Activated T-helper 2 cell treated with anti-CD3 and anti-CD28 coated beads, Interferon-gamma antibody, Interleukin-2, Interleukin-4, amounts not matched to agents 10 μg/mL and 5 μg/mL and 100 μg/mL, durations not matched to agents 14 hours and 24 hours and 36 hours (primary cell): Measurements from ENCODE around the gene CAMTA2. TPM values are rescaled to one million over a fixed set of nuclear protein-coding genes. Genes with fewer than 3 reads are reported as not detected.
A peak's percentile ranks its signal among the peaks of the same experiment; 100 is the strongest.
"Not testable (repeated sequence)": the region's sequence is repeated elsewhere in the genome, so short reads cannot be mapped to it uniquely, and the experiment has no call there.

Source experiments
- DNase-seq: peaks from one replicate; pipeline ENCODE4 v3.0.0; 2021; ENCODE audit warnings: low spot score
- H3K27ac Mint-ChIP-seq: one replicate; pipeline ENCODE4 v1.8.0; 2021; ENCODE audit warnings: mixed read lengths
- H3K27me3 Mint-ChIP-seq: one replicate; pipeline ENCODE4 v1.8.0; 2021; ENCODE audit warnings: low read depth, mixed read lengths
- H3K36me3 Mint-ChIP-seq: one replicate; pipeline ENCODE4 v1.8.0; 2021; ENCODE audit warnings: low read depth, mixed read lengths
- H3K4me1 Mint-ChIP-seq: one replicate; pipeline ENCODE4 v1.8.0; 2021; ENCODE audit warnings: low read depth, mixed read lengths
- H3K4me3 Mint-ChIP-seq: one replicate; pipeline ENCODE4 v1.8.0; 2021; ENCODE audit warnings: low read depth, mild to moderate bottlenecking, moderate library complexity, mixed read lengths
- H3K9me3 Mint-ChIP-seq: one replicate; pipeline ENCODE4 v1.8.0; 2021; ENCODE audit warnings: mixed read lengths
- intact Hi-C: fragments of 100-400 bp; cut with micrococcal nuclease; formaldehyde crosslinking; loops from one replicate; pipeline ENCODE4 v1.15.1; 2023
- total RNA-seq: library from RNA; stranded (reverse); gene quantifications from 2 replicates; pipeline ENCODE4 v1.2.3, GENCODE V29; 2022

Gene CAMTA2, protein sequence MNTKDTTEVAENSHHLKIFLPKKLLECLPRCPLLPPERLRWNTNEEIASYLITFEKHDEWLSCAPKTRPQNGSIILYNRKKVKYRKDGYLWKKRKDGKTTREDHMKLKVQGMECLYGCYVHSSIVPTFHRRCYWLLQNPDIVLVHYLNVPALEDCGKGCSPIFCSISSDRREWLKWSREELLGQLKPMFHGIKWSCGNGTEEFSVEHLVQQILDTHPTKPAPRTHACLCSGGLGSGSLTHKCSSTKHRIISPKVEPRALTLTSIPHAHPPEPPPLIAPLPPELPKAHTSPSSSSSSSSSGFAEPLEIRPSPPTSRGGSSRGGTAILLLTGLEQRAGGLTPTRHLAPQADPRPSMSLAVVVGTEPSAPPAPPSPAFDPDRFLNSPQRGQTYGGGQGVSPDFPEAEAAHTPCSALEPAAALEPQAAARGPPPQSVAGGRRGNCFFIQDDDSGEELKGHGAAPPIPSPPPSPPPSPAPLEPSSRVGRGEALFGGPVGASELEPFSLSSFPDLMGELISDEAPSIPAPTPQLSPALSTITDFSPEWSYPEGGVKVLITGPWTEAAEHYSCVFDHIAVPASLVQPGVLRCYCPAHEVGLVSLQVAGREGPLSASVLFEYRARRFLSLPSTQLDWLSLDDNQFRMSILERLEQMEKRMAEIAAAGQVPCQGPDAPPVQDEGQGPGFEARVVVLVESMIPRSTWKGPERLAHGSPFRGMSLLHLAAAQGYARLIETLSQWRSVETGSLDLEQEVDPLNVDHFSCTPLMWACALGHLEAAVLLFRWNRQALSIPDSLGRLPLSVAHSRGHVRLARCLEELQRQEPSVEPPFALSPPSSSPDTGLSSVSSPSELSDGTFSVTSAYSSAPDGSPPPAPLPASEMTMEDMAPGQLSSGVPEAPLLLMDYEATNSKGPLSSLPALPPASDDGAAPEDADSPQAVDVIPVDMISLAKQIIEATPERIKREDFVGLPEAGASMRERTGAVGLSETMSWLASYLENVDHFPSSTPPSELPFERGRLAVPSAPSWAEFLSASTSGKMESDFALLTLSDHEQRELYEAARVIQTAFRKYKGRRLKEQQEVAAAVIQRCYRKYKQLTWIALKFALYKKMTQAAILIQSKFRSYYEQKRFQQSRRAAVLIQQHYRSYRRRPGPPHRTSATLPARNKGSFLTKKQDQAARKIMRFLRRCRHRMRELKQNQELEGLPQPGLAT
- total RNA-seq, result 90.2 and 92.3 TPM in 2 replicates

DNA sequence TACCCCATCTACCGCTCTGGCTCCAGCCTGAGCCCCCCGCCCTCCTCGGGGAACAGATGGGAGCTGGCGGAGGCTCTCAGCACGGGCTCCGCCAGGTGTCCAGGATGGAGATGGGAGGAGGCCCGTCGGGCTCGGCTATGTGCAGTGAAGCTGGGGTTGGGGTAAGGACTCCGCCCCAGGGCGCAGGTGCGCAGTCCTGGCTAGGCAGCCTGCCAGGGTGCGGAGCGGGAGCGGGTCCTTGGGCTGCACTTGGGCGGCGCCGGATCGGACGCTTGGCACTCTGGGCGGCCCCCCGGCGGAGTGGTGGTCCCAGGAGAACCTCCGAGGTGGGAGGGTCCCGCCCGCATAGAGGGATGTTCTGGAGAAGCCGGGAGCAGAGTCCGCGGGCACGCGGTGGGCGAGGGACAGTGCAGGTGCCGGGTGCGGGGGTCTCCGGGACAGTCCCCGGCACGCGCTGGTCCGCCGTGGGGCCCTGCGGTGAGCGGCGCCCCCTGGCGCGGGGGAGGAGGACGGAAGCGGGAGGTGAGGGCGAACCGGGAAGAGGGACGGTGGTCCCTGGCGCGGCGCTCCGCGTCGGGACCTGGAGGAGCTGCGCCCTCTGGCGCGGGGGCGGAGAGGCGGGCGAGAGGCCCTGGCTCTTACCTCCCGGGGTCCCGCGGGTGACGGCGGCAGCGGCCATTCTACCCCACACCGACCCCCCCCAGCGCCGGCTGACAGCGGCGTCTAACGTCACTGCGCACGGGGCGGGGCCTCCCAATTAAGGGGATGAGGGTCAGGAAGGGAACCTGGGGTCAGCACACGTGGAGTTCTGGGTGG lies at the start of gene CAMTA2:
Gene CAMTA2, minus strand, starts transcription at position 725 of the 816 bp plus-strand sequence. CDS start 1,453 bp downstream, outside the sequence.
- Mint-ChIP-seq H3K27ac (peak within 1 kb of the TSS; percentile 86), H3K4me3 (peak within 1 kb of the TSS; percentile 94), H3K36me3 (peaks cover 49% of the 10 kb centered on the region), H3K4me1 (peaks cover 37% of the 10 kb centered on the region), H3K9me3 (no peaks in the 10 kb centered on the region), H3K27me3 (no peaks in the 10 kb centered on the region)
- DNase-seq, result peak; percentile 76
- intact Hi-C loops, result loop anchor here (1.0 to 2.0 kb wide), 2 partner anchors 10 to 18 kb away; partner anchors contain the start of genes INCA1 and KIF1C

DNA sequence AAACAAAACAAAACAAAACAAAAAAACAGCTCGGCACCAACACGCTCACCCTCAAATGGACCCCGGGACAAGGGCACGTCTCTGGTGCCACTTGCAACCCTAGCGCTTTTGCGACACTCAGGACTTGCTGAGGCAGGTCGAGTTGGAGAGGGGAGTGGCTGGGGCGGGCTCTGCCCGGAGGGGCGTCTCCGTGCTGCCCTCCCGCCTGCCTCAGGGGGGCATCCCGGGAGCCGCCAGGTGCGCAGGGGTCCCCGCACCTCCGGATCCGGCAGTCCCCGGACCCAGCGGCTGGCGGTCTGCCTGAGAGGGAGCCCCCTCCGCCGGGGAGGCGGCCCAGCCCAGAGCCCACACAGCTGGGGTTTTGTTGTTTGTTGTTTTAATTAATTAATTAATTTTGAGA lies 47.8 kb upstream of the CAMTA2 start, which contains the start of gene SLC52A1:
Gene SLC52A1, minus strand, starts transcription at position 112 of the 400 bp plus-strand sequence. CDS start 820 bp downstream, outside the sequence.
- intact Hi-C loops, result no loop called here
- H3K4me3 Mint-ChIP-seq, result no peak within 1 kb of the TSS

DNA sequence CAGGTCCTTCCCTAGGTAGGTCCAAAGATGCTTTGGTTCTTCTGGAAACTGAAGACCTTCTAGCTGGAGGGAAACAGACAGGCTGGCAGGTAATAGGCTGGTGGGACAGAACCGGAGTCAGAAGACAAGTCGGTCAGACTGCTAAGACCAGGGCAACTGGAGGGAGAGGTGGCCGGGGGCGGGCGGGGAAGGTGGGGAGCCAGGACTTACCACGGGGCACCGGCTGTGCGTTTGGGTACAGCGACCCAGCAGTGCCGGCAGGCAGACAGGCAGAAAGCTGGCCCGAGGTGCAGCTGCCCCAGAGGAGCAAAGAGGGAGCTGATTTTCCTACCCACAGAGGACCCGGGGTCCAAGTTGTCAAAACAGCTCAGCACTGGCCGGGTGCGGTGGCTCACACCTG lies 47.2 kb upstream of the CAMTA2 start:
- H3K4me1 Mint-ChIP-seq, result peaks cover 14% of the 10 kb centered on the region
- no peak overlapping the region for H3K27ac Mint-ChIP-seq
- DNase-seq, result no peak
- no peaks in the 10 kb centered on the region for H3K9me3 Mint-ChIP-seq
- no peak overlapping the region for H3K4me3 Mint-ChIP-seq
- intact Hi-C loops, result loop anchor here (5.0 kb wide), 1 partner anchor 37 kb away; the partner anchor contains the start of genes INCA1 and KIF1C
- no peaks in the 10 kb centered on the region for H3K27me3 Mint-ChIP-seq
- no peaks in the 10 kb centered on the region for H3K36me3 Mint-ChIP-seq

More for the DNA sequence above, 47.8 kb upstream of the CAMTA2 start, which contains the start of gene SLC52A1:
- no peaks in the 10 kb centered on the region for H3K9me3 Mint-ChIP-seq
- peaks cover 14% of the 10 kb centered on the region for H3K4me1 Mint-ChIP-seq
- no peaks in the 10 kb centered on the region for H3K27me3 Mint-ChIP-seq
- DNase-seq, result no peak
- H3K36me3 Mint-ChIP-seq, result no peaks in the 10 kb centered on the region
- H3K27ac Mint-ChIP-seq, result no peak within 1 kb of the TSS

DNA sequence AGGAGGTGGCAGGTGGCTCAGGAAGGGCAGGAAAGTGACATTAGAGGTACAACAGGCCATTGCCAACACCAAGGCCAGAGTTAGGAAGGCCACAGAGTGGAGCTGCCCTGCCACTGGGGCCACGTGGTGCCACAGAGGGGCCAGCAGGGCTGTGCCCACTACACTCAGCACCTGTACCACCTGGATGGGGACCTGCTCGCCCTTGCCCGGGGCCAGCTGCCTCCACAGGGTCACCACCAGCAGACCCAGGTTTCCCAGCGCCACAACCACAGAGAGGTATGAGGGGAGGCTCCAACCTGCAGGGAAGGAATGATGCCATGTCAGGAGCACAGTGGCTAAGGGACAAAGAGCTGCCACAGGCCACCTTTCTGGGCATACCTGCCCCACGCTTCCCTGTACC lies 46.6 kb upstream of the CAMTA2 start:
- H3K4me1 Mint-ChIP-seq, result peaks cover 14% of the 10 kb centered on the region
- H3K27me3 Mint-ChIP-seq, result no peaks in the 10 kb centered on the region
- no peak overlapping the region for H3K27ac Mint-ChIP-seq
- no peak overlapping the region for H3K4me3 Mint-ChIP-seq
- H3K36me3 Mint-ChIP-seq, result no peaks in the 10 kb centered on the region
- DNase-seq, result no peak
- intact Hi-C loops, result loop anchor here (5.0 kb wide), 1 partner anchor 37 kb away; the partner anchor contains the start of genes INCA1 and KIF1C
- no peaks in the 10 kb centered on the region for H3K9me3 Mint-ChIP-seq

DNA sequence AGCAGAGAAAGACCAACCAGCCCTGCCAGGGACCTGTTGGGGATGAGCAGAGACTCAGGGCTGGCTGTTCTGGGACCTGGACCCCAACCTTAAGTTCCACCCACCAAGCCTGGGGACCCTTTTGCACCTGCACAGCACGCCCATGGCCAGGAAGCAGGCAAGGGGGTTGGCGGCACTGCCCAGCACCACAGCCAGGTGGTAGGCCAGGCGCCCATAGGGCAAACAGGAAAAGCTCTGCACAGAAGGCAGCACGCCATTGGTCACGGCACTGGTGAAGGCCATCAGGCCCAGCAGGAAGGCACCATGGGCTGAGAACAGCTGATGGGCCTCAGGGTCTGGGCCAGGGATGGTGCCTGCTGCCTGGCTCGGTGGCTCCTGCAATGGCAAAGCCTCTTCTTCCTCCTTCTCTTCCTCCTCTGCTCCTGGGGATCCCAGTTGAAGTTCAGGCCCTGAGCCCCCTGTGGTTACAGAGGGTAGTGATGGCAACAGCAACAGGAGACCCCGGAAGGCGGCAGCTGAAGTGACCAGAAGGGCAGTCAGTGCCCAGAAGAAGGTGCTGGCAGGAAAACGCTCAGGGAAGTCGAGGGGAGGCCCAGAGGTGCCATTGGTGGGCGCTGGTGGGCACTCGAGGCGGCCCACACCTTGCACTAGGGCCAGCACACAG lies 46.0 kb upstream of the CAMTA2 start:
- H3K4me3 Mint-ChIP-seq, result no peak overlapping the region
- H3K36me3 Mint-ChIP-seq, result no peaks in the 10 kb centered on the region
- H3K27ac Mint-ChIP-seq, result no peak overlapping the region
- no peak for DNase-seq
- intact Hi-C loops, result loop anchor here (5.0 kb wide), 1 partner anchor 36 kb away; the partner anchor contains the start of genes INCA1 and KIF1C
- no peaks in the 10 kb centered on the region for H3K27me3 Mint-ChIP-seq
- H3K4me1 Mint-ChIP-seq, result peaks cover 14% of the 10 kb centered on the region
- H3K9me3 Mint-ChIP-seq, result no peaks in the 10 kb centered on the region

DNA sequence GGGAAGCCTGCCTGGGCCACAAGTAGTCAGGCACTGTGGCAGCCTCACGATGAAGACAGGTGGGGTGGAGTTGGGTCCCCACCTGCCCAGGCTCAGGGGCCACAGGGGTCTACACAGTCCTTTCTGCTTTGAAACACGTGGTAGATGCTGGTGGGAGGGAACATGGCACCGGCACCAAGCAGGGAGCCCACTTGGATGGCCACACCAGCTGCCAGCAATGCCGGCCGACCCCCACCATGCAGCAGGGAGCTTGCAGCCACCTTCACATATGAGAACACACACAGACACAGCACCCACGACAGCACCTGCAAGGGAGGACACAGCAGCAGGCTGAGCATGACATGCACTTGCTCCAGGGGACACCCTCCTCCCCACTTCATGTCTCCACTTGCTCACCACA lies 45.4 kb upstream of the CAMTA2 start:
- intact Hi-C loops, result loop anchor here (5.0 kb wide), 1 partner anchor 36 kb away; the partner anchor contains the start of genes INCA1 and KIF1C
- H3K27ac Mint-ChIP-seq, result no peak overlapping the region

DNA sequence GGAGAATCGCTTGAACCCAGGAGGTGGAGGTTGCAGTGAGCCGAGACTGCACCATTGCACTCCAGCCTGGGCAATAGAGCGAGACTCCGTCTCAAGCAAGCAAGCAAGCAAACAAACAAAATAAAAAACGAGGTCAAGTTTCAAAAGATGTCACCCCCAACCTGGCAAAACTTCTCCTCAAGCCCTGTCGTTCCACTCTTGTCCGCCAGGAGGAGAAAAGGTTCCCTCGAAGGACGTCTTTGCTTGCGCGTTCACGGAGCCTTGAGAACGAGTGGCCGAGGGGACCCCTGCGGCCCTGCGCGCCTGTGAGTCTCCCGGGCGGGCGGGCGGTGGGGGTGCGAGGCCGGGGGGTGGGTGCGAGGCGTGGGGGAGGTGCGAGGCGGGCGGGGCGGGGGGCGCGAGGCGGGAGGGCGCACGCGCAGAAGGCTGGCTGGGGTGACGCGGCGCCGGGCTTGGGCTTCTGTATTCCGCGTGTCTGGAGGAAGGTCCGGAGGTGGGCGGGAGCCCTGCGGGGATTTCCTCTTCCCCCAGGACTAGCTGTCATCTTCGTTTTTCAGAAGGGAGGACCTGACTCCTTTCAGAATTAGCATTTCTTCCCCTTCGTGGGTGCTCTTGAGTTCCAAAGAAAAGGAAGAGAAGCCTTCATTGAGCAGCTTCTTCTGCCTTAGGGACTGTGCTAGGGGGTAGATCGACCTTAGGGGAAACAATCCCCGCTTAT lies 44.0 kb upstream of the CAMTA2 start:
- peak; percentile 71 for DNase-seq
- H3K4me1 Mint-ChIP-seq, result peaks cover 14% of the 10 kb centered on the region
- H3K9me3 Mint-ChIP-seq, result no peaks in the 10 kb centered on the region
- intact Hi-C loops, result loop anchor here (1.0 to 5.0 kb wide), 2 partner anchors 31 to 34 kb away; partner anchors contain the start of genes INCA1 and KIF1C
- H3K27me3 Mint-ChIP-seq, result no peaks in the 10 kb centered on the region
- H3K36me3 Mint-ChIP-seq, result no peaks in the 10 kb centered on the region
- H3K27ac Mint-ChIP-seq, result peak overlapping the region; percentile 96
- peak overlapping the region; percentile 81 for H3K4me3 Mint-ChIP-seq

More for the DNA sequence above, 45.4 kb upstream of the CAMTA2 start:
- no peaks in the 10 kb centered on the region for H3K27me3 Mint-ChIP-seq
- H3K4me3 Mint-ChIP-seq, result no peak overlapping the region
- peaks cover 14% of the 10 kb centered on the region for H3K4me1 Mint-ChIP-seq
- no peak for DNase-seq
- no peaks in the 10 kb centered on the region for H3K9me3 Mint-ChIP-seq
- no peaks in the 10 kb centered on the region for H3K36me3 Mint-ChIP-seq

DNA sequence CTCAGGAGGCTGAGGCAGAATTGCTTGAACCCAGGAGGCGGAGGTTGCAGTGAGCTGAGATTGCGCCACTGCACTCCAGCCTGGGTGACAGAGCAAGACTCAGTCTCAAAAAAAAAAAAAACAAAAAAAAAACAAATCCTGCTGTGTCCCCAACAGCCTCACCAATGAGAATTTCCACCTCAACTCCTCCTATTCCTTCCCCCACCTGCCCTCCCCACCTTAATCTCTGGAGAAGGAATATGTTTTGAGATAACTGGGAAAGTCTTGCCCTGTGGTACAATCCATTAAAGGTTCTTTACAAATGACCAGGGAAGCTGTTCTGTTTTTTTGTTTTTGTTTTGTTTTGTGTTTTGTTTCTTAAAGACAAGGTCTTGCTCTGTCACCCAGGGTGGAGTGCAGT lies 42.7 kb upstream of the CAMTA2 start:
- H3K9me3 Mint-ChIP-seq, H3K36me3 Mint-ChIP-seq, H3K27me3 Mint-ChIP-seq, H3K4me3 Mint-ChIP-seq, DNase-seq: not testable (repeated sequence)
- peaks cover 14% of the 10 kb centered on the region for H3K4me1 Mint-ChIP-seq
- intact Hi-C loops, result loop anchor here (5.0 kb wide), 1 partner anchor 33 kb away; the partner anchor contains the start of genes INCA1 and KIF1C
- peak overlapping the region; percentile 96 for H3K27ac Mint-ChIP-seq

DNA sequence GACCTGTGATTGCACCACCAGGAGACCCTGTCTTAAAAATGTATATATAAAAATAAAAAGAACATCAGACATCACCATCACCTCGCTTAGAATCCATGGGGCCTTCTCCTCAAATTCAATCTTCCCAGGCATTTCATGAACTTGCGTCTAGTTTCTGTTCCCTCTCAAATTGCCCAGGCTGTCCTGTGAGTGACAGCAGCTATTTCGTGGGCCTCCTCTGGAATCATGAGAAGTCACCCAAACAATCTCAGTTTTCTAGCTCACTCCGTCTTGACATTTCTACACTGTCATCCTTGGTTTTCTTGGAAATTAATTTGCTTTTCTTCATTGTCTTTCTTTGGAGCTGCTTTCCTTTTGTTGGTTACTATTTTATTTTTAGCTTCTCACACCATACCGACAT lies 40.4 kb upstream of the CAMTA2 start:
- peaks cover 14% of the 10 kb centered on the region for H3K4me1 Mint-ChIP-seq
- H3K9me3 Mint-ChIP-seq, result no peaks in the 10 kb centered on the region
- H3K27me3 Mint-ChIP-seq, result no peaks in the 10 kb centered on the region
- intact Hi-C loops, result no loop called here
- peaks cover 4% of the 10 kb centered on the region for H3K36me3 Mint-ChIP-seq
- no peak for DNase-seq
- no peak overlapping the region for H3K4me3 Mint-ChIP-seq
- no peak overlapping the region for H3K27ac Mint-ChIP-seq

DNA sequence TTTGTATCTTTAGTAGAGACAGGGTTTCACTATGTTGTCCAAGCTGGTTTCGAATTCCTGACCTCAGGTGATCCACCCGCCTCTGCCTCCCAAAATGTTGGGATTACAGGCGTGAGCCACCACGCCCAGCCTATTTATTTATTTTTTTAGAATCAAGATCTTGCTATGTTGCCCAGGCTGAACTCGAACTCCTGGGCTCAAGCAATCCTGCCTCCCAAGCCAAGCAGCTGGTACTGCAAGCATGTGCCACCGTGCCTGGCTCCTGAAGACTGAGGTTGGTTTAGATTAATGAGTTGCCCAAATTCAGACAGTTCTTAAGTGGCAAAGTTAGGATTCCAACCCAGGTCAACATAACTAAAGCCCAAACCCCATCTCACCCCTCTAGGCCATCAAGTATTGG lies 39.8 kb upstream of the CAMTA2 start:
- Mint-ChIP-seq H3K27ac (no peak overlapping the region), H3K4me3 (no peak overlapping the region), H3K9me3 (no peaks in the 10 kb centered on the region), H3K4me1 (peaks cover 14% of the 10 kb centered on the region), H3K36me3 (peaks cover 8% of the 10 kb centered on the region), H3K27me3 (no peaks in the 10 kb centered on the region)
- intact Hi-C loops, result no loop called here
- DNase-seq, result no peak
